GM19099 (cell line): ENCODE results near the gene RPP25L.

Experiments used
- POLR2A ChIP-seq: IDR thresholded peaks from 3 replicates; pipeline ENCODE4 v1.6.1; 2011; ENCODE audit warnings: low read depth; ENCODE audit not compliant: insufficient read length; ENCODE audit errors: extremely low read depth

Gene RPP25L

DNA sequence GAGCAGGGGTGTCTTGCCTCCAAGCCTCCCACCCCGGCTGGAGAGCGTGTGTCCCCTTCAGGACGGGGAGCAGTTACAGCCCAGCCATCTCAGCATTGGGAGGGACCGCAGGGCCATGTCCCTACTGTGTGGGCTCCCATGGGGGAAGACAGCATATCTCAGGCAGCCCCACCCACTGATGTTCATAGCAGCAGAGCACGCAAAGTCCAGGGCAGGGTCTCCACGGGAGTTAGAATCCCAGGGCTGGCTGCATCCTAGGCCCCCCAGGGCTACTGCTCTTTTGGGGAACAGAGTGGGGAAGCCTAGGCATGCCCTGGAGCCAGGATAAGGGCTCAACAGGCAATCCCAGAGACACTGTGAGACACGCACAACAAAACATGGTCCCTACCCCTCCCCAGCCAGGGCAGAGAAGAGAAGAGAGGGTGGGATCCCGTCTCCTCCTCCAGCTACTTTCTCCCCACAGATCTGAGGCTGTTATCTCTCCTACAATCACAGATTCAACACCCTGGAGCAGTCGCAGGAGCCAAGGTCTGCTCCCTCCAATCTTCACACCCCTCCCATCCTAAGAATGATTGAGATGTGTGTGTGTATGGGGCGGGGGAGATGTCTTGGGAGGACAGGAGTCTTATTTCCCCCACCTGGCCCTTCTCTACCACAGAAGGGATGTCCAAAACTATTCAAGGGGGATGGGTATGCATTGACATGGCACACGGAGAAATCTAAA is 25.8 kb downstream of the RPP25L start:
- TF ChIP-seq POLR2A, result no peak

DNA sequence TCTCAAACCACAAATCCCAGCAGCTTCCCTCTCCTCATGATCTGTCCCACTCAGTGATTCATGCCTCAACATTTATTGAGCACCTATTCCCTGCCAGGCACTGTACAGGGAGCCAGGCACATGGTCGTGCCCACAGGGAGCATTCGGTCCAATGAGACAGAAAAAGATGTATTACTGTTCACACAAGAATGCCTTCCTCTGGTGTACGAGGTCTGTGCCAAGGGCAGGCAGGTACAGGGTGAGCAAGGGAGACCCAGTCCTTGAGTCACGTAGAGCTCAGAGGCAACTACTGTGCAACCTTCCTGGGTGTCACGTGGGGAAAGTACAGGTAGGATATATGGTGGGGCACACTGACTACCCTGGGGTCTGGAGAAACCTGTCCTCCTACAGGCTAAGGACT is 26.9 kb downstream of the RPP25L start:
- TF ChIP-seq POLR2A, result no peak

DNA sequence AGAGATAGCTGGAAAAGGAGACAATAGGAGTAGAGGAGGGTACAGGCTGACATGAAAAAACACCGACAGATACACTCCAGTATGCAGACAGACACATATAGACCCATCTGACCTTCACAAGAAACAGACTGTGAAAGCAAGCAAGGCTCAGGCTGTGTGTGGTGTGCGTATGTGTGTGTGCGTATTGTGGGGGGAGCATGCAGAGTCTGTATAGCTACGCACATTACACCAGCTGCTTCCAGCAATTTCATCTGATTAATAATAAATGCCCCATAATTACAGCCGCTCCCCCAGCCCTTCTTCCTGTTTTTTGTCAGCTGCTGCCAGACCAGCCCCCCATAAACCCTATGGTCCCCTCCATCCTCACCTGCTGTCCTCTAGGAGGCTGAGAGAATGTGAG is 29.1 kb downstream of the RPP25L start:
- no peak for TF ChIP-seq POLR2A

DNA sequence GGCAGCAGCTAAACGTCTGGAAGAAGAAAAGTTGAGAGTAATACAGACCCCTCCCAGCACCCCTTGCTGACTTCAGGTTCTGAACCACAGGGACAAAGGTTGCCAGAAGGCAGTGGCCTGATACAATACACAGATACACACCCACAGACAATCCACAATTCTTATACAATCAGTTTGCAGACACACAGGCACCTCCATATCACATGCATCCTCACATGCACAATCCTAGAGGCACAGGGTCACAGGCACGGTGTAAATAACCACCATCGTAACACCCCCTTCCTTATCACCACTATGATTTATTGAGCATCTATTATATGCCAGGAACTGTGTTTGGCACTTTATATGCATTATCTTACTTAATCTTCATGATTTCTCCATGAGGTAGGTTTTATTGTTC is 30.6 kb downstream of the RPP25L start:
- TF ChIP-seq POLR2A, result no peak

DNA sequence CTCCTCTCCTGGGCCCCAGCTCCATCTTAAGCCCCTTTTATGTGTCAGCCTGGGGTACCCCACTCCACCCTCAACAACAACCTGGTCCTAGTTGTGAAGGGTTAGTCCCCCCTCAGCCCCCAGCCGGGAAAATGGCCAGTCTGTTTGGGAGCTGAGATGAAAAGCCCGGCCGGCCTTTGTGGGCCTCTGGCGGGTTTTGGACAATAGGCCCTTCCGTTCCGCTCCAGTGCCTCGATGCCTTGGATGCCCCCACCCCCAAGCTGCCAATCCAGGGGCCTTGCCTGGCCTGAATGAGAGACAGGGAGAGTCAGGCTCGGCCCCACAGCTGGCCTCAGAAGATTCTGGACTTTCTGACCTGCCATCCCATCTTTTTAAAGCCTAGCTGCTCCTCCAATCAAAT is 31.5 kb downstream of the RPP25L start:
- no peak for TF ChIP-seq POLR2A

DNA sequence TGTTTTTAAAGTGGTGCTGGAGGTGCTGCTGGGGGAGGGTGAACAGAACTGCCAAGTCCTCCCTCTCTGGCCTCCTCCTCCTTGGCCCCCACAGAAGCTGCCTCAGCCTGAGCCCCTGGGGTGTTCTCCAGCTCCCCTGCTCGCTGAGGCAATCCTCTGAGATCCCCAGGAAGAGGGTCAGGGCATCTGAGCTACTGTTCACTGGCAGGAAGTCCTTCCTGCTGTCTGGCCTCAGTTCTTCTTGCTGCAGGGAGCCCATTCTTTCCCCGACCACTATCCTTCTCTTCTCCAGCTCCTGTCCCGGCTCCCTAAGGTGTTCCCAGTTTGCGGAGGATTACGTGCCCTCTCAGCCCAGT is 32.1 kb downstream of the RPP25L start:
- no peak for TF ChIP-seq POLR2A

DNA sequence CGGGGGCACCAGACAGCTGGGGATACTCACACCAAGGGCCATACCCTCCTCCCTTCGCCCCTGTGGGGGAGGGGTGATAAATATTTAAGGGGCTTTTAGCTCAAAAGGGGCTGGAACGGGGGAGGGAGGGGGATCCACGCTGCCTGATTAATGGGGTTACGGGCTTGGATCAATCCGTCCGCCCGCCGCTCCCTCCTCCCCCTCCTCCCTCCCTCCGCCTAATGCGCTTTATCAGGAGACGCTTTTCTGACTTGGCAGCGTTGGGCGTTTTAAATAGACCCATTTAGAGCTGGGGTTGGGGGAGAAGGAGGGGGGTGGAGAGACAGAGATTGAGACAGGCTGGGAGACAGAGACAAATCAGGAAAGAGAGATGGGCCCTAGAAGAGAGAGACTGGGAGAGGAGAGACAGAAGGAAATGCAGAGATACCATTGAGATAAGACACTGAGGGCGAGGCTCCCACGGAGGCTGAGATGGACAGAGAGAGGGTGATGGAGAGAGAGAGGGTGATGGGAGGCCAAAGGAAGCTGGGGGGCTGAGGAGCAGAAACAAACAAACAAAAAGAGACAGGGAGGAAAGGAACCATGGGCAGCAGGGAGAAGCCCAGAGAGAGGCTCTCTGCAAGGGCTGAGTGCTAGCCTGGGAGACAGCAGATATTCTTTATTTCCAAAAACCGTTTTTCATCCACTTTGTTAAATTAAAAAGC is 32.6 kb downstream of the RPP25L start:
- no peak for TF ChIP-seq POLR2A

DNA sequence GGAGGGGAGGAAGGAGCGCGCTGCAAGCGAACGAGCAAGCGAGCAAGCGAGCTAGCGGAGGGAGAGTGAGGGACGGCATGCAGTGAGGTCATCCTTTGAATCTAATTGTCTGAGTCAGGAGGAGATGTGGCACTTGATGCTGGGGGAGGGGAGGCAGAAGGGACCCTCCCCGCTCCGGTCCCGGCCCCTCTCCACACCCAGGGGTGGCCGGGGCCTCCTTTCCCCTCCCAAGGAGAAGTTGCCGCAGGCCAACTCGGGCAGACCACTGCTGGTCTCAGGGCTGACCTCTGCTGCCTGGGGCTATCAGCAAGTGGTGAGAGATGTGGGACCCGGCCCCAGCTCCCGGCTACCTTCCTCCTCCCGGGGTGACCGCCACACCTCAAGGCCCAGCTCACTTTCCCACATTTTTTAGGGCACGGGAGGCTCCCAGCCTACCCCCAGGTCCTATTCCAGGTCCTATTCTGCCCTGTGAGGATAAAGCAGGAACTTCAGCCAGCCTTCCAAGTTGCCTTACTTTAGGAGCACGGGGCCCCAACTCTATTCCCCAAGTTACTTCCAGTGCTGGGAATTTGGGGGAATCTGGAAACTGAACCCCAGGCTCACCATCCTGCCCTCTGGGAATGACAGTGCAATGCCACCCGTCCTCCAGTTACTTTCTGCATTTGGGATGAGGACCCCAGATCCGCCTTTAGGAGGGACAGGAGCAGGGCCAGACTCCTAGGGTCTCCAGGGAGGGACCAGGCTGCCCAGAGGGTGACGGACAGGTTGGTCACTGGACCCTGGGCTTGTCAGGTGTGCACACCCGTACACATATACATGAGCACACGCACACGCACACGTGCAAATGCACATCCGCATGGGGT is 33.4 kb downstream of the RPP25L start:
- TF ChIP-seq POLR2A, result no peak

DNA sequence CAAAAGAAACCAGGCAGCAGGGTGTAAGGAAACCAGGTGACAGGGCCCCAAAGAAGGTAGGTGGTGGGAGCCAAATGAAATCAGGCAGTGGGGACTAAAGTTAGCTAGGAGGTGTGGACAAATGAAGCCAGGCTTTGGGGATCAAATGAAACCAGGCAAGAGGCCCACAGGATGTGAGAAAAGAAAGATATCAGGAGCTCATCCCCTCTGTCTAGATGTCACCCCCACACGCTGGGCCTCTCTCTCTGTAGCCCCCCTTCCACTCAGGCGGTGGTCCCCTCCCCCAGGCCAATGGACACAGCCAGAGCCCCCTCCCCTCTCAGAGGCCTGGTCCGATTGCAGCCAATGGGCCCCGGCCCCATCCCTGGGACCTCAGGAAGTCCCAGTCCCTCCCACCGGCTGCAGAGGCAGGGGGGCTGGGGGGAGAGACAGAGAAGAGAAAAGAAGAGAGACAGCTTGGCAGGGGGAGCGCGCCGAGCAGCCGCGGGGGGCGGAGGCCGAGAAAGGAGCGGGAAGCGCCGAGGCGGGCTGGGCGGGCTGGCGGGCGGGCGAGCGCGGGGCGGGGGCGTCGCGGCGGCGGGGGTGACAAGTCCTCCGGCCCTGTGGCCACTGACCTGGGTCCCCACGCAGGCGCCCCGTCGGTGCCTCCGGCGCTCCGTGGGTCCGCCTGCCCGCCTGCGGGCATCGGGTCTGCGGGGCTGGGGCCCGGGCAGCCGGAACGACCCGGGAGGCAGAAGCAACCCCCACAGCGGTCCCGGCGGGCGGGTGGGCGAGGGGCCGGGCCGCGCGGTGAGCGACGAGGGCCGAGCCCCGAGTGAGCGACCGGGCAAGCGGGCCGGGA is 34.3 kb downstream of the RPP25L start:
- TF ChIP-seq POLR2A, result no peak

DNA sequence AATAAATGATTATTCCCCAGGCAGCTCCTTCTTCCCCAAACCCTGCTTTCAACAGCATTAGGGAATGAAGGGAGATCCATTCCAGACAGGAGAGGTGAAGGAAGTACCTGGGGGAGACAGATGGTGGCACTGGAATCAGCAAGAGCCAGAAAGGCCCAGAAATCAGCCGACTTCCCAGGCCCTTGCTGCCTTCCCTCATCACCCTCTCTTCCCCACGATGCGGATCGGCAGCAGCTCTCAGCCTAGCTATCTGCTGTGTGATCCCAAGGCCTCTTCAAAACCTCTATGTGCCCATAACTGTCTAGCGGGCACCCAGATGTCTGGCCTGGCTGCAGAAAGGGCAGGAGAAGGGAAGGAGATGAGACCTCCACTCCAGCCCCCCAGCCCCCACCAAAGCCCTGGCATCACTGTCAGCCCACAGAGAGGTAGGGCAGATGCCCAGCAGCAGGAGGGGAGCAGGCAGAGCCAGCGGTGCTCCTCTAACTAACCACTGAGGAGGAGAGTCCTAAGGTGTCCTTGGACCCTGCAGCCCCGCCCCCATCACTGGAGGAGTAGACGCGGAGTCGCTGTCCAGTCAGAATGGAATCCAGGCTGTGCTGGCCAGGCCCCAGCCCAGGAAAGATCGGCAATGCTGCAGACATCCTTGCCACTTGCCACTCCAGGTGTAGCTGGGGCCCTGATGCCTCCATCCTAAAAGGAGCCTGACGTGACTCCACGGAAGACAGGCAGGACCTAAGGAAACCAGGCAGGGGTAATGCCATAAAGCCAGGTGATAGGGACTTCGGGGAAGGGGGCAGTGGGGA is 35.1 kb downstream of the RPP25L start:
- no peak for TF ChIP-seq POLR2A

DNA sequence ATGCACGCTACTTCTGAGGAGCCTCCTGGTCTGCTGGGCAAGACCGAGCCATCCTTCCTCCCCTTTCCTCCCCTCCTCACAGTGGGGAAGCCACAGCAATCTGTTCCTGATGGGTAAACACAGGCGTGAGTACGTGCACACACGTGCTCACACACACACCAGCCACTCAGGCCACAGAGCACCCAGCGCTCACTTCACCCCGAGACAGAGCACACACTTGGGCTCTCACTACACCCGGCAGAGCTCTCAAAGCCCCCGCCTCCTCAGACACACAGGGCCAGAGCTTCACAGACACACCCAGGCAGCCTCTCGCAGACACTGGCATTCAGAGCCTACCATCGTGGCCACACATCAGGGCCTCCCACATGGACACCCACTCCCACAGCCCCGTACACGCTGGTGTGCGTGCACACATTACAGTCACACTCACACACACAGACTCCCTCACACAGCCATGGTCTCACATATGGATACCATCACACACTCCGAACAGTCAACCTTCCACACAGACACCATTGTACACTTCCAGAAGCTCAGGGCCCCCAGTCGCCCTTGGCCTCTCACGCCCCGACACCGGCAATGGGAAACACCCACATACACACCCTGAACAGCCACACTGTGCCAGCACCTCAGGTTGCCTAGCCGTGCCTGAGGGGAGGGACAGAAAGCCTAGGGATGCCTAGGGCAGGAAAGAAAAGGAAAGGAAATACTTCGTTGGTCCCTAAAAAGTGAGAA is 35.9 kb downstream of the RPP25L start:
- TF ChIP-seq POLR2A, result no peak

DNA sequence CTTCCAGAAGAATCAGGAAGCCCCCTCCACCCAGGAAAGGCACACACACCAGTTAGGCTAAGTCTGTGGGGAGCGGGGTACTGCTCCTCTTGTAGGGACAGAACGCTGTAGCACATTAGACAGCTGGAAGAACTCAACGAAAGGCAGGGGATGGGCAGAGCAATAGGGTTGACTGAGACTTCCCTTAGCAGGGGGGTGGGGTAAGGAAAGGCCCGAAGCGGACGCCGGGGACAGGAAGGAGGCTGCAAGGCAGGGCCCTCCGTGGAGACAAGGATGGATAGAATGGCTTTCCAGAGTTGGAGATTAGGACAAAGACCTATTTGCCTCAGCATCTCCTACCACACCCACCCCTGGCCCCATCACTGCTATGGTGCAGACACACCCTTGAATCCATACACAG is 36.7 kb downstream of the RPP25L start:
- TF ChIP-seq POLR2A, result no peak

DNA sequence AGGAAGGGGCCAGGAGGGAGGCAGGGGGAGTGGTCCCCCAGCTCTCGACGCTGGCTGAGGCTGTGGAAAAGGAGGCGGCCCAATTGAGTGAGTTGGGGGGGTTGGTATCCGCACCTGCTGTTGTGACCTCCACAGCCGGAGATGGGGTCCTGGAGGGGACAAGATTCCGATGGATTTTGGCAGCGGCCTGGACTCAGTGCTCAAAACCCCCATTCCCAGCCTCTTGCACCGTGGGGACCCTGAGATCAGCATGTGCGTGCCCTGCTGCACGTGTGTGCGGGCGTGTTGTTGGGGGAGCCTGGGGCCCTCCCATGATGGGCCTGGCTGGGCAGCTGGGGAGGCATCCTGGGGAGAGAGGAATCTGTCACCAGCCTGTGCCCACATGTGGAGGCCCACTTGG is 37.3 kb downstream of the RPP25L start:
- TF ChIP-seq POLR2A, result no peak
